ENCODE data around the gene EXOC6.

The EXOC6 gene

GRCh38 chr10:93069245-93069561 is 220.9 kb downstream of the EXOC6 start:
- no peak overlapping the region for H3K27ac ChIP-seq
- TF ChIP-seq ZFX (IDR thresholded peaks at IDR 0.05; ENCODE audit: borderline replicate concordance) = no peak
- TF ChIP-seq CTCF (IDR thresholded peaks at IDR 0.05) = no peak

- no peak for TF ChIP-seq ZFX (IDR thresholded peaks at IDR 0.05; ENCODE audit: borderline replicate concordance)
- TF ChIP-seq CTCF (IDR thresholded peaks at IDR 0.05) = no peak
- no peak overlapping the region for H3K27ac ChIP-seq
These were observed 222.3 kb downstream of the EXOC6 start for GRCh38 chr10:93070378-93071176.

GRCh38 chr10:93071177-93071472 is 222.8 kb downstream of the EXOC6 start:
- no peak for TF ChIP-seq ZFX (IDR thresholded peaks at IDR 0.05; ENCODE audit: borderline replicate concordance)
- TF ChIP-seq CTCF (IDR thresholded peaks at IDR 0.05) = no peak
- H3K27ac ChIP-seq = no peak overlapping the region

GRCh38 chr10:93071674-93072224 is 223.4 kb downstream of the EXOC6 start:
- no peak overlapping the region for H3K27ac ChIP-seq
- TF ChIP-seq ZFX (IDR thresholded peaks at IDR 0.05; ENCODE audit: borderline replicate concordance) (no peak), CTCF (IDR thresholded peaks at IDR 0.05) (no peak; the same call in none of the 2 replicates)

- TF ChIP-seq CTCF (IDR thresholded peaks at IDR 0.05) (no peak), ZFX (IDR thresholded peaks at IDR 0.05; ENCODE audit: borderline replicate concordance) (no peak)
- H3K27ac ChIP-seq = no peak overlapping the region
These were observed 223.9 kb downstream of the EXOC6 start for GRCh38 chr10:93072225-93072712.

GRCh38 chr10:93072713-93073538 is 224.6 kb downstream of the EXOC6 start:
- no peak overlapping the region for H3K27ac ChIP-seq
- no peak for TF ChIP-seq CTCF (IDR thresholded peaks at IDR 0.05)

All from 22Rv1 (cell line).